ENCODE data around the gene LYRM7.
"Not testable (repeated sequence)": the region's sequence is repeated elsewhere in the genome, so short reads cannot be mapped to it uniquely, and the experiment has no call there.

LYRM7 gene

DNA sequence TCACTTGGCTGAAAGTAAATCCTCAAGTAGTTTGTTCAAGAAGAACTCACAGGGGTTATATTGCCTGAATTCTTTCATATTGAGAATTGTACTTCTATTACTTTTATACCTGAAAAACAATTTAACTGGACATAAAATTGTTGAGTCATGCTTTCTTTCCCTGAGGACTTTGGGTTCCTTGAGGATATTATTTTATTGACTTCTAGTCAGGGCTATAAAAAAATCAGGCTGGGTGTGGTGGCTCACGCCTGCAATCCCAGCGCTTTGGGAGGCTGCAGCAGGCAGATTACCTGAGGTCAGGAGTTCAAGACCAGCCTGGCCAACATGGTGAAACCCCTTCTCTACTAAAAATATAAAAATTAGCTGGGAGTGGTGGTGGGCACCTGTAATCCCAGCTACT, 75.2 kb downstream of the LYRM7 start:
- DNase-seq (ENCODE audit: low spot score) = no peak
- TF ChIP-seq, protein P1, sequence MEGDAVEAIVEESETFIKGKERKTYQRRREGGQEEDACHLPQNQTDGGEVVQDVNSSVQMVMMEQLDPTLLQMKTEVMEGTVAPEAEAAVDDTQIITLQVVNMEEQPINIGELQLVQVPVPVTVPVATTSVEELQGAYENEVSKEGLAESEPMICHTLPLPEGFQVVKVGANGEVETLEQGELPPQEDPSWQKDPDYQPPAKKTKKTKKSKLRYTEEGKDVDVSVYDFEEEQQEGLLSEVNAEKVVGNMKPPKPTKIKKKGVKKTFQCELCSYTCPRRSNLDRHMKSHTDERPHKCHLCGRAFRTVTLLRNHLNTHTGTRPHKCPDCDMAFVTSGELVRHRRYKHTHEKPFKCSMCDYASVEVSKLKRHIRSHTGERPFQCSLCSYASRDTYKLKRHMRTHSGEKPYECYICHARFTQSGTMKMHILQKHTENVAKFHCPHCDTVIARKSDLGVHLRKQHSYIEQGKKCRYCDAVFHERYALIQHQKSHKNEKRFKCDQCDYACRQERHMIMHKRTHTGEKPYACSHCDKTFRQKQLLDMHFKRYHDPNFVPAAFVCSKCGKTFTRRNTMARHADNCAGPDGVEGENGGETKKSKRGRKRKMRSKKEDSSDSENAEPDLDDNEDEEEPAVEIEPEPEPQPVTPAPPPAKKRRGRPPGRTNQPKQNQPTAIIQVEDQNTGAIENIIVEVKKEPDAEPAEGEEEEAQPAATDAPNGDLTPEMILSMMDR (conservative IDR thresholded peaks at IDR 0.05; ENCODE audit: low read depth) = no peak
- CTCF ChIA-PET = no interaction called here
- H3K27ac ChIP-seq = no peak overlapping the region
- POLR2A ChIA-PET (ENCODE audit: low non-redundant PET) = no interaction called here

DNA sequence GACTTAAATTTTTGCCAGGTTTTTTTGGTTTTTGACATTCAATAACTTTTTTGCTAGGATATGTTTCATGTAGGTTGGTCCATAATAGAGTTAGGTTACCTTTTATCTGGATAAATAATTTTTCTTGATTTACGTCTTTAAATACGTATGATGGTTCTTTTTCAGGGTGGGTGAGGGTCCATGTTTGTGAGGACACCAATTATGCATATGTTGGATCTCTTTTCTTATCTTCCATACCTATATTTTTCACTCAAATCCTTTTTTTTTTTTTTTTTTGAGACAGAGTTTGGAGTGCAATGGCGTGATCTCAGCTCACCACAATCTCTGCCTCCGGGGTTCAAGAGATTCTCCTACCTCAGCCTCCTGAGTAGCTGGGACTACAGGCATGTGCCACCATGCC, 75.8 kb downstream of the LYRM7 start:
- H3K27ac ChIP-seq = no peak overlapping the region
- POLR2A ChIA-PET (ENCODE audit: low non-redundant PET) = no interaction called here
- no peak for DNase-seq (ENCODE audit: low spot score)
- TF ChIP-seq, protein P1 (conservative IDR thresholded peaks at IDR 0.05; ENCODE audit: low read depth) = no peak
- CTCF ChIA-PET = no interaction called here

DNA sequence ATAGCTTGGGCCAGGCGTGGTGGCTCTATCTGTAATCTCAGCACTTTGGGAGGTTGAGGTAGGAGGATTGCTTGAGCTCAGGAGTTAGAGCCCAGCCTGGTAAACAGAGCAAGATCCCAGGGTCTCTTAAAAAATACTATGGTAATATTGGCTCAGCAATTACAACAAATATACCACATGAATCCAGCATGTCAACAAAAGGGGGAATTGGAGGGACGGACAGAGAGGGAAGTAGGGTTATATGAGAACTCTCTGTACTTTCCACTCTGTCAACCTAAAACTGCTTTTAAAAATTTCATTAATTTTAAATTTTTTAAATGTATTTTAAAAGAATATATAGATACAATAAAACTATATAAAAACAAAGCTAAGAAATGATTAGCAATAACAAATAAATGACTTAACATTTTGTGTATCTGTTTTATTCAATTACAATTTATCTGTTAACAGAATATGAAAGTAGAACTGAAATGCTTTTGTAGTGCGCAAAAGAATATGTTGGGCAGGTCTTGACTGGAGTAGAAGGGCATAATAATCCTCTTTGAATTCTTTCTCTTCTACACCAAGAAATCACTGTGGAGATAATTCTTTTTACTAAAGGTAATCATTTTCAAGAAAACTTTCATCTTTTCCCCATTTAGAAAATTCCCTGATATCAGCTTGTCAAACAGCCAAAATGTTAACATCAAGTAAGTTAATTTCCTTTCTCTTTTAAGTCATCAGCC, 80.2 kb downstream of the LYRM7 start:
- TF ChIP-seq, protein P1 (conservative IDR thresholded peaks at IDR 0.05; ENCODE audit: low read depth) = no peak
- ChIA-PET POLR2A (ENCODE audit: low non-redundant PET) (no interaction called here), CTCF (no interaction called here)
- DNase-seq (ENCODE audit: low spot score) = no peak
- no peak overlapping the region for H3K27ac ChIP-seq

DNA sequence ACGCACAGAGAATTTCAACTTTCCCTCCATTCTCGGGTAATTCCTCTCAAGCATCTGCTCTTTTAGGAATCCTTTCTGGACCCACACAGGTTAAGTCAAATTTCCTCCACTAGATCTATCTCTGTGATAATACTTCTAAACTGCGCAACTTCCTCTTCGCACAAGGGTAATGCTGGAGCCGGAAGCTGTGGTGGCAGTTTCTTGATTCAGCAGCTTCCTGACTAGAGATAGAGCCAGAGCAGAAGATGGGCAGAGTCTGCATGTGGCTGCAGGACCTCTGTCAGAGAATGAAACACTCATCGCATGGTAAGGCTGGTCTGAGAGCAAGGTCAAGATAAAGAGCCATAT, 82.1 kb downstream of the LYRM7 start:
- H3K27ac ChIP-seq = no peak overlapping the region
- ChIA-PET CTCF (interaction anchor here (0.6 kb wide), 1 partner anchor 47 kb away, joined by 4 read pairs; no protein-coding TSS in a partner anchor), POLR2A (ENCODE audit: low non-redundant PET) (no interaction called here)
- DNase-seq (ENCODE audit: low spot score) = no peak
- TF ChIP-seq, protein P1 (conservative IDR thresholded peaks at IDR 0.05; ENCODE audit: low read depth) = no peak

DNA sequence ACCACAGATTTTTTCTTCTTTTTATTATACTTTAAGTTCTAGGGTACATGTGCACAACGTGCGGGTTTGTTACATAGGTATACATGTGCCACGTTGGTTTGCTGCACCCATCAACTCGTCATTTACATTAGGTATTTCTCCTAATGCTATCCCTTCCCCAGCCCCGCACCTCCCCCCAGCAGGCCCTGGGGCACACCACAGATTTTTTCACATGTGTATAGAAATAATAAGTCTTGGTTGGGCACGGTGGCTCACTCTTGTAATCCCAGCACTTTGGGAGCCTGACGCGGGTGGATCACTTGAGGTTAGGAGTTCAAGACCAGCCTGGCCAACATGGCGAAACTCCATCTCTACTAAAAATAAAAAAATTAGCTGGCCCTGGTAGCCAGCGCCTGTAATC, 83.3 kb downstream of the LYRM7 start:
- CTCF ChIA-PET = not testable (repeated sequence)

DNA sequence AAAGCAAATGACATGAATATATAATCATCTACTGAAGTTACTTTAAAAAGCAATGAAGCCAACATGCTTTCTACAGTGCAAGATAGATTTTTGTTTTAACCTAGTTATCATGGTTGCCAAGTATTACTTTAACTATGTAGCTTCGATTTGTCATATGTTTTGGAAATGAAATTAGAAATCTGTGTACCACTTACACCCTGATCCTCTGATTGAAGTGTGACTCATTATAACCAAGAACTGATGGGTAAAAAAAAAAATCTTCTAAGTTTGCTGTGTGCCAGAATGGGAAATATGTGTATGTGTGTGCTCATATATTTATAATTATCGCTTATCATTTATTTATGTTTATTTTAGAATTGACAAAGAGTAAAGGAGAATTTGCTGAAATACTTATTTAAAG, 84.0 kb downstream of the LYRM7 start:
- no peak overlapping the region for H3K27ac ChIP-seq
- TF ChIP-seq, protein P1 (conservative IDR thresholded peaks at IDR 0.05; ENCODE audit: low read depth) = no peak
- DNase-seq (ENCODE audit: low spot score) = no peak
- ChIA-PET CTCF (no interaction called here), POLR2A (ENCODE audit: low non-redundant PET) (no interaction called here)

More for the DNA sequence above, 83.3 kb downstream of the LYRM7 start:
- POLR2A ChIA-PET (ENCODE audit: low non-redundant PET); DNase-seq (ENCODE audit: low spot score); H3K27ac ChIP-seq: not testable (repeated sequence)

Data from RWPE1 (cell line).